Mucosa of stomach (tissue), 1 donor: Measurements from ENCODE around the gene ELANE.

Source experiments
- H3K27me3 ChIP-seq: one replicate; pipeline ENCODE4 v1.7.0; 2013; ENCODE audit warnings: mild to moderate bottlenecking, low read length; ENCODE audit not compliant: control insufficient read depth, insufficient read depth
- H3K36me3 ChIP-seq: one replicate; pipeline ENCODE4 v1.7.0; 2013; ENCODE audit warnings: low read length; ENCODE audit not compliant: control insufficient read depth, insufficient read depth
- H3K4me1 ChIP-seq: one replicate; pipeline ENCODE4 v1.7.0; 2013; ENCODE audit warnings: mild to moderate bottlenecking, low read length; ENCODE audit not compliant: control insufficient read depth, insufficient read depth
- H3K4me3 ChIP-seq: one replicate; pipeline ENCODE4 v1.7.0; 2013; ENCODE audit warnings: low read length
- H3K9ac ChIP-seq: one replicate; pipeline ENCODE4 v1.7.0; 2013; ENCODE audit warnings: mild to moderate bottlenecking, low read length, moderate library complexity
- H3K9me3 ChIP-seq: one replicate; pipeline ENCODE4 v1.7.0; 2013; ENCODE audit warnings: mild to moderate bottlenecking, low read length, moderate library complexity; ENCODE audit not compliant: control insufficient read depth
- donor health status: Pancreatic carcinoma.

Gene ELANE

DNA sequence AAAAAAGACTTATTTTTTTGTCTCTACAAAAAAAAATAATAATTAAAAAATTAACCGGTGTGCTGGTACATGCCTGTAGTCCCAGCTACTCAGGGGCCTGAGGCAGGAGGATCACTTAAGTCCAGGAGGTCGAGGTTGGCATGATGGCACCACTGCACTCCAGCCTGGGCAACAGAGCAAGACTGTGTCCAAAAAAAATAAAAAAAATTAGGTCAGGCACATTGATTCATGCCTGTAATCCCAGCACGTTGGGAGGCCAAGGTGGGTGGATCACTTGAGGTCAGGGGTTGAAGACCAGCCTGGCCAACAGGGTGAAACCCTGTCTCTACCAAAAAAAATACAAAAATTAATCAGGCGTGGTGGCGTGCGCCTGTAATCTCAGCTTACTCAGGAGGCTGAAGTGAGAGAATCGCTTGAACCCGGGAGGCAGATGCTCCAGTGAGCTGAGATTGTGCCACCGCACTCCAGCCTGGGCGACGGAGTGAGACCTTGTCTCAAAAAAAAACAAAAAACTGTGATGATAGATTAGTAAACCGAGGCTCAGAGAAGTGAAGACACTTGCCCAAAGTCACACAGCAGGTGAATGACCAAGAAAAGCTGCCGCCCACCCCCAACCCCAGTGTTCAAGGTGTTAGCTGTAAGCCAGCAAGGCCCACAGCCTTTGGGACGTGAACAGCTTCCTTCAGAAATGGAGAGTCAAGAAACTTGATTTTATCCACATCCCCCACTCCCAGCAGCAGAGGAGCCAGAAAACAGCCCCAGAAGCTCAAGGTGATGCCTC, 50.5 kb downstream of the ELANE start:
- Histone ChIP-seq H3K36me3 (no peaks in the 10 kb centered on the region), H3K4me3 (no peak overlapping the region), H3K4me1 (peaks cover 14% of the 10 kb centered on the region), H3K27me3 (no peaks in the 10 kb centered on the region), H3K9ac (no peak overlapping the region), H3K9me3 (no peaks in the 10 kb centered on the region)

DNA sequence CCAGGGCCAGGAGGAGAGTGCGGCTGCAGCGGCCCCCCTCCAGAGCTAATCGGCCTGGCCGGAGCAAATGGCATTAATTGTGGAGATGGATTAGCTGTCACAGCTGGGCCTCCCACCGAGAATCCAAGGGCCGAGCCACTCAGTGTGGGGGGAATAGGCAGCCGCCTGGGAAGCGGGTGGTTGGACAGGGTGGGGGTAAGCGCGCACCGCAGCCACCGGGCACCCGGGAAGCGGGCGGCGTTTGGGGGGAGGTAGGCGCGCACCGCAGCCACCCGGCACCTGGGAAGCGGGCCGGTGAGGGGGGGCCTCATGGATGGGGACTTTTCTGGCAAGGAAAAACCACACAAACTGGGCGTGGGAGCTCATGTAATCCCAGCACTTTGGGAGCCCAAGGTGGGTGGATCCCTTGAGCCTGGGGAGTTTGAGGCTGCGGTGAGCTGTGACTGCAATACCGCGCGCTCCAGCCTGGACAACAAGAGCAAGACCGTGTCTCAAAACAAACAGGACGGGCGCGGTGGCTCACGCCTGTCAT, 51.2 kb downstream of the ELANE start:
- no peaks in the 10 kb centered on the region for H3K27me3 ChIP-seq

DNA sequence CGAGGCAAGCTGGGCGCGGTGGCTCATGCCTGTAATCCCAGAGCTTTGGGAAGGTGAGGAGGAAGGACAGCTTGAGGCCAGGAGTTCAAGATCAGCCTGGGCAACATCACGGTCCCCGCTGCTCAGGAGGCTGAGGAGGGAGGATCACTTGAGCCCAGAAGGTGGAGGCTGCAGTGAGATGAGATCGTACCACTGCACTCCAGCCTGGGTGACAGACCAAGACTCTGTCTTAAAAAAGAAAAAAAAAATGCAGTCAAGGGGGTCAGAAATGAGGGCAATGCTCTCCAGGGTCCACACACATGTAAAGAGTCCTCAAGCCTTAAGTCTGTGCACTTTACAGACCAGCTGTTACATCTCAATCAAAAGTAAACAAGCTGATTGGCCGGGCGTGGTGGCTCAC, 52.4 kb downstream of the ELANE start:
- no peaks in the 10 kb centered on the region for H3K27me3 ChIP-seq
- no peaks in the 10 kb centered on the region for H3K36me3 ChIP-seq
- no peaks in the 10 kb centered on the region for H3K9me3 ChIP-seq
- H3K4me1 ChIP-seq, result peaks cover 24% of the 10 kb centered on the region
- no peak overlapping the region for H3K9ac ChIP-seq
- H3K4me3 ChIP-seq, result no peak overlapping the region

More for the DNA sequence above, 51.2 kb downstream of the ELANE start:
- H3K9ac ChIP-seq, result no peak overlapping the region
- no peak overlapping the region for H3K4me3 ChIP-seq
- H3K36me3 ChIP-seq, result no peaks in the 10 kb centered on the region
- no peaks in the 10 kb centered on the region for H3K9me3 ChIP-seq
- peaks cover 17% of the 10 kb centered on the region for H3K4me1 ChIP-seq
